ENCODE results near the gene MICAL3.

- TF ChIP-seq ETV6 (IDR thresholded peaks at IDR 0.05; ENCODE audit: borderline replicate concordance in 1 of 2, low read depth in 2 of 2, low read length in 1 of 2) (no peak), ETV6 (CRISPR knock-in tag; IDR thresholded peaks at IDR 0.05; ENCODE audit: borderline replicate concordance) (no peak), TAF15 (IDR thresholded peaks at IDR 0.05; ENCODE audit: low read depth, low read length) (no peak)
Observed at GRCh38 chr22:17913801-17914347, 110.5 kb downstream of the MICAL3 start.

All from K562 (cell line).